Stimulated activated CD4-positive, alpha-beta T cell treated with anti-CD3 and anti-CD28 coated beads, Interleukin-2, amount 100 ng/mL, for 24 hours (primary cell): ENCODE data around the gene FASN.
"Not testable (repeated sequence)": the region's sequence is repeated elsewhere in the genome, so short reads cannot be mapped to it uniquely, and the experiment has no call there.

Experiments used
- DNase-seq, 2 donors: peaks; one replicate each; pipeline ENCODE4 v3.0.0-alpha.2; 2020

The FASN gene

GRCh38 chr17:82054351-82055022, 43.5 kb downstream of the FASN start:
- no peak for DNase-seq

- no peak for DNase-seq
These were observed 44.3 kb downstream of the FASN start for GRCh38 chr17:82053556-82054263.

GRCh38 chr17:82053130-82053529, 44.9 kb downstream of the FASN start:
- no peak for DNase-seq

GRCh38 chr17:82052638-82053059, 45.4 kb downstream of the FASN start:
- DNase-seq = no peak

GRCh38 chr17:82051776-82052637, 46.0 kb downstream of the FASN start, which contains the start of the genes GPS1 and RFNG:
TSS of gene GPS1 (plus strand) at chr17:82051898. CDS start at chr17:82051932, 34 bp downstream.
TSS of gene RFNG (minus strand) at chr17:82051811. CDS start at chr17:82051766, 45 bp downstream.
- DNase-seq = peak; percentile 89 to 91

GRCh38 chr17:82050761-82051641, 47.0 kb downstream of the FASN start:
- DNase-seq = no peak

GRCh38 chr17:82050152-82050760, 47.8 kb downstream of the FASN start:
- no peak for DNase-seq

- DNase-seq = no peak
These were observed 48.5 kb downstream of the FASN start for GRCh38 chr17:82049521-82049971.

GRCh38 chr17:82049106-82049505, 48.9 kb downstream of the FASN start:
- DNase-seq = no peak

GRCh38 chr17:82048571-82048971, 49.5 kb downstream of the FASN start:
- DNase-seq = no peak

GRCh38 chr17:82047914-82048570, 50.0 kb downstream of the FASN start:
- no peak for DNase-seq

- no peak for DNase-seq
These were observed 50.7 kb downstream of the FASN start for GRCh38 chr17:82047379-82047778.

- no peak for DNase-seq
These were observed 51.1 kb downstream of the FASN start for GRCh38 chr17:82046903-82047302.

- no peak for DNase-seq
These were observed 52.0 kb downstream of the FASN start for GRCh38 chr17:82045936-82046484.

GRCh38 chr17:82043507-82043906, 54.5 kb downstream of the FASN start:
- no peak for DNase-seq

GRCh38 chr17:82042649-82043048, 55.4 kb downstream of the FASN start:
- no peak for DNase-seq

- DNase-seq = no peak
These were observed 56.8 kb downstream of the FASN start for GRCh38 chr17:82041144-82041814.

- DNase-seq = no peak
These were observed 58.2 kb downstream of the FASN start for GRCh38 chr17:82039695-82040299.

- DNase-seq = not testable (repeated sequence)
These were observed 59.1 kb downstream of the FASN start for GRCh38 chr17:82038796-82039409.

GRCh38 chr17:82037889-82038195, 60.2 kb downstream of the FASN start:
- DNase-seq = no peak
